ENCODE measurements around the gene MSL3B.
"Not testable (repeated sequence)": the region's sequence is repeated elsewhere in the genome, so short reads cannot be mapped to it uniquely, and the experiment has no call there.

MSL3B gene

GRCh38 chr2:233905945-233906344, 37.8 kb upstream of the MSL3B start:
- Mint-ChIP-seq H3K27me3 (ENCODE audit: low read depth) (peaks cover 29% of the 10 kb centered on the region), H3K4me3 (no peak overlapping the region), H3K27ac (no peak overlapping the region), H3K36me3 (ENCODE audit: low read depth) (no peaks in the 10 kb centered on the region), H3K9me3 (no peaks in the 10 kb centered on the region), H3K4me1 (no peaks in the 10 kb centered on the region)
- TF ChIP-seq CTCF (IDR thresholded peaks at IDR 0.05; ENCODE audit: unreplicated experiment in 3 of 3): no peak

GRCh38 chr2:233901884-233902283, 33.7 kb upstream of the MSL3B start:
- TF ChIP-seq CTCF (IDR thresholded peaks at IDR 0.05; ENCODE audit: unreplicated experiment in 3 of 3): no peak
- Mint-ChIP-seq H3K9me3 (no peaks in the 10 kb centered on the region), H3K27me3 (ENCODE audit: low read depth) (peaks cover 38% of the 10 kb centered on the region), H3K27ac (no peak overlapping the region), H3K4me3 (no peak overlapping the region), H3K36me3 (ENCODE audit: low read depth) (no peaks in the 10 kb centered on the region), H3K4me1 (no peaks in the 10 kb centered on the region)

DNA sequence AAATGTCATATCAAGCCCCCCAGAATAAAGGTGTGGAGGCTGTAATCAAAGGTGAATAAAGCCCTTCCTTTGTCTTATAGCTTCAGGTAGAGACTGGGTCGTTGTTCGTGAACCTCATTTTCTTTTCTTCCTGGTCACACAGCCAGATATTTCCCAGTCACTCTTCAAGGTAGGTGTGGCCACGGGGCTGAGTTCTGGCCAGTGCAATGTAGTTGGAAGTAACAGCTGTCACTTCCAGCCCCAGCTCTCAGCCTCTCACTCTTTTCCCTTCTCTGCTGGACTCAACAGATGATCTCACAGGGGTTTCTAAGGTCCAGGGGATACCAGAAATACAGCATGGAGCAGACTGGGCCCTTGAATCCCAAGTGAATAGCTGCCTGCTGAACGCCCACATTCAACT, 33.2 kb upstream of the MSL3B start:
- Mint-ChIP-seq H3K36me3 (ENCODE audit: low read depth) (no peaks in the 10 kb centered on the region), H3K27me3 (ENCODE audit: low read depth) (peaks cover 37% of the 10 kb centered on the region), H3K9me3 (no peaks in the 10 kb centered on the region), H3K4me1 (no peaks in the 10 kb centered on the region), H3K4me3 (no peak overlapping the region), H3K27ac (no peak overlapping the region)
- no peak for TF ChIP-seq CTCF (IDR thresholded peaks at IDR 0.05; ENCODE audit: unreplicated experiment in 3 of 3)

DNA sequence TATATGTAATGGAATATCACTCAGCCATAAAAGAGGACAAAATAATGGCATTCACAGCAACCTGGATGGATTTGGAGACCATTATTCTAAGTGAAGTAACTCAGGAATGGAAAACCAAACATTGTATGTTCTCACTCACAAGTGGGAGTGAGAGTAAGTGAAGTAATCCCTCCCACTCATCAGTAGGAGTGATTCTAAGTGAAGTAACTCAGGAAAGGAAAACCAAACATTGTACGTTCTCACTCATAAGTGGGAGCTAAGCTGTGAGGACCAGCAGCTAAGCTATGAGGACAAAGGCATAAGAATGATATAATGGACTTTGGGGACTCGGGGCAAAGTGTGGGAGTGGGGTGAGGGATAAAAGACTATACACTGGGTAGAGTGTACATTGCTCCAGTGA, 28.1 kb upstream of the MSL3B start:
- H3K36me3 Mint-ChIP-seq (ENCODE audit: low read depth); H3K4me3 Mint-ChIP-seq; H3K9me3 Mint-ChIP-seq; H3K27ac Mint-ChIP-seq; H3K4me1 Mint-ChIP-seq: not testable (repeated sequence)
- H3K27me3 Mint-ChIP-seq (ENCODE audit: low read depth): peaks cover 29% of the 10 kb centered on the region

DNA sequence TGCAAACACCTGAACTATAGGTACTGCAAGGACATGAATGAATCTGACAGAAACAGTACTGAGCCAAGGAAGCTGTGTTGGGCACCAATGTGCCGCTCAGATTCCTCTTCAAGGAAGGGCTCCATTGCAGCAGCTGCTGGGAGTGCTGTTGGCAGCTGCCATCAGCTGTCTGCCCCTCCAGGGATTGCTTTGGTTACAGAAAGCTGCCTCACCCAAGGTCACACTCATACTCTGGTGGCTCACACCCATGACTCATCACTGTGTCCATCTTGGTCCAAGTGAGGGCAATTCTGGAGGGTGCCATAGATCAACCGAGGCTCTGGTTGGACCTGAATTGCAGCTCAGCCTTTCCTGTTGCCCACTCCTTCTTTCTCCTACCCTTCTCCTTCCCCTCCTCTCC, 24.6 kb upstream of the MSL3B start:
- H3K36me3 Mint-ChIP-seq (ENCODE audit: low read depth): no peaks in the 10 kb centered on the region
- no peaks in the 10 kb centered on the region for H3K4me1 Mint-ChIP-seq
- peaks cover 17% of the 10 kb centered on the region for H3K27me3 Mint-ChIP-seq (ENCODE audit: low read depth)
- no peak overlapping the region for H3K4me3 Mint-ChIP-seq
- no peak overlapping the region for H3K27ac Mint-ChIP-seq
- TF ChIP-seq CTCF (IDR thresholded peaks at IDR 0.05; ENCODE audit: unreplicated experiment in 3 of 3): no peak
- no peaks in the 10 kb centered on the region for H3K9me3 Mint-ChIP-seq

- TF ChIP-seq CTCF (IDR thresholded peaks at IDR 0.05; ENCODE audit: unreplicated experiment in 3 of 3): no peak
- Mint-ChIP-seq H3K4me1 (no peaks in the 10 kb centered on the region), H3K36me3 (ENCODE audit: low read depth) (no peaks in the 10 kb centered on the region), H3K27ac (no peak overlapping the region), H3K4me3 (no peak overlapping the region), H3K9me3 (peaks cover 30% of the 10 kb centered on the region), H3K27me3 (ENCODE audit: low read depth) (peaks cover 8% of the 10 kb centered on the region)
Measured at GRCh38 chr2:233882353-233882752, 14.2 kb upstream of the MSL3B start.

DNA sequence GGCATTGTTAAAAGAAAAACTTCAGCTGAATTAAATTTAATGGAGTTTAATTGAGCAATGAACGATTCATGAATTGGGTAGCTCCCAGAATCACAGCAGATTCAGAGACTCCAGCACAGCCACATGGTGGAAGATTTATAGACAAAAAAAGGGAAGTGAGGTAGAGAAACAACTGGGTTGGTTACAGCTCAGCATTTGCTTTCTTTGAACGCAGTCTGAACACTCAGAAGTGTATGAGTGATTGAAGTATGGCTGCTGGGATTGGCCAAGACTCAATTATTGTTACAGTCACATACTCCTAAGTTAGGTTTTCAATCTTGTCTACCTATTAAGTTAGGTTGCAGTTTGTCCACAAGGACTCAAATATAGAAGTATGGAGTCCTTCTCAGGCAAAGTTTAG, 3.9 kb upstream of the MSL3B start:
- not testable (repeated sequence) for H3K27ac Mint-ChIP-seq, H3K4me3 Mint-ChIP-seq, H3K4me1 Mint-ChIP-seq
- Mint-ChIP-seq H3K9me3 (peaks cover 26% of the 10 kb centered on the region), H3K36me3 (ENCODE audit: low read depth) (peaks cover 17% of the 10 kb centered on the region), H3K27me3 (ENCODE audit: low read depth) (peaks cover 25% of the 10 kb centered on the region)

Data from nephron (organoid).